ENCODE results near the gene ASH1L.

ASH1L gene

DNA sequence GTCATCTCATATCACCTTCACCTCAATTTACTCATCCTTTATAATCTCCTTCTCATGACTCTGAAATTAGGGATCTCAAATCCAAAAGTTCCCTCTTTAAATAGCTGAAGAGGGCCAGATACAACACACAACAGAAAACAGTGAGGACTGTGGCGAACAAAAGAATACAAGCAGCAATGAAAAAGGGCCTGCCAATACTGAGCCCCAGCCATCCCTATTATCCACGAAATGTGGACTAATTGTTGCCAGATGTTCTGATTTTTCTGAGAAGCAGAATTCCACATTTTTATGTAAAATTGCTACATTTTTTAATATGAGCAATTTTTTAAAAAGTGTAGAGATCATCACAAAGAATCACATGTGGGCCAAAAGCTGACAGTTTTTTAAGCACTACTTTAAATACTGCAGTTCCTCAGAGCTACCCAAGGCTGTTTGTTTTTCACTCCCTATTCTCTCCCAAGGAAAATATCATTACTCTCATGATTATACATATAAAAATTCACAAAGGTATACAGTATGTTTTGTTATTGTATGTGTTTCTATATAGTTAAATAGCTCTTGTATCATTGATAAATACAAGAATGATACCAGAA lies 90.0 kb downstream of the ASH1L start:
- H3K4me3 ChIP-seq (ENCODE audit: low read depth, low read length) = no peak overlapping the region
- no peak for DNase-seq (ENCODE audit: low read depth)
- TF ChIP-seq, protein P1, sequence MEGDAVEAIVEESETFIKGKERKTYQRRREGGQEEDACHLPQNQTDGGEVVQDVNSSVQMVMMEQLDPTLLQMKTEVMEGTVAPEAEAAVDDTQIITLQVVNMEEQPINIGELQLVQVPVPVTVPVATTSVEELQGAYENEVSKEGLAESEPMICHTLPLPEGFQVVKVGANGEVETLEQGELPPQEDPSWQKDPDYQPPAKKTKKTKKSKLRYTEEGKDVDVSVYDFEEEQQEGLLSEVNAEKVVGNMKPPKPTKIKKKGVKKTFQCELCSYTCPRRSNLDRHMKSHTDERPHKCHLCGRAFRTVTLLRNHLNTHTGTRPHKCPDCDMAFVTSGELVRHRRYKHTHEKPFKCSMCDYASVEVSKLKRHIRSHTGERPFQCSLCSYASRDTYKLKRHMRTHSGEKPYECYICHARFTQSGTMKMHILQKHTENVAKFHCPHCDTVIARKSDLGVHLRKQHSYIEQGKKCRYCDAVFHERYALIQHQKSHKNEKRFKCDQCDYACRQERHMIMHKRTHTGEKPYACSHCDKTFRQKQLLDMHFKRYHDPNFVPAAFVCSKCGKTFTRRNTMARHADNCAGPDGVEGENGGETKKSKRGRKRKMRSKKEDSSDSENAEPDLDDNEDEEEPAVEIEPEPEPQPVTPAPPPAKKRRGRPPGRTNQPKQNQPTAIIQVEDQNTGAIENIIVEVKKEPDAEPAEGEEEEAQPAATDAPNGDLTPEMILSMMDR (IDR thresholded peaks at IDR 0.05; ENCODE audit: control insufficient read depth, extremely low read depth, insufficient read depth) = no peak

DNA sequence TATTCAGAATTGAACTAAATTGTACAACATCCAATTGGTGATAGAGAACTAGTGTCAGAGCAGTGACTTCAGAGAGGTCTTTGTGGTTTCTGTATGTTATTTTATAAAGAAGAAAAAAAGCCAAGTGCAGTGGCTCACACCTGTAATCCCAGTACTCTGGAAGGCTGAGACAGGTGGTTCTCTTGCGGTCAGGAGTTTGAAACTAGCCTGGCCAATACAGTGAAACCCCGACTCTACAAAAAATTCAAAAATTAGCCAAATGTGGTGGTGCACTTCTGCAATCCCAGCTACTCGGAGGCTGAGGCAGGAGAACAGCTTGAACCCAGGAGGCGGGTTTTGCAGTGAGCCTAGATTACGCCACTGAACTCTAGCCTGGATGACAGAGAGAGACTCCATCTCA lies 90.7 kb downstream of the ASH1L start:
- no peak overlapping the region for H3K4me3 ChIP-seq (ENCODE audit: low read depth, low read length)
- TF ChIP-seq, protein P1 (IDR thresholded peaks at IDR 0.05; ENCODE audit: control insufficient read depth, extremely low read depth, insufficient read depth) = no peak
- no peak for DNase-seq (ENCODE audit: low read depth)

DNA sequence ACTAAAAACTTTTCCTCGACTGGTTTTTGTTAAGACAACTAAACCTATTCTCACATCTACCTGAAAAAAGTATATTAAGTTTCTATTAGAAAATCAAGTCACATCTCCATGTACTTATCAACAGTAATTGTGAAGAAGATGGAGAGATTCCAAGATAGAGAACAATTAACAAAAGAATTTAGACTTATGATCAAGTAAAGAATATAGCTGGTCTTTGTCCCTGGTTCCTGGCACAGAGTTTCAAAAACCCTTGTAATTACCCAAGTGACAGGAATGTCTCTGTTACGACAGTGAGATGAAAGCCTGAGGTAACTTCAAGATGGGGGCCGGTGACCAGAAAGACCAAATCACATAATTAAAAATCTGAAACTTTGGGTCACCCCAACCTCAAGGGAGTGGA lies 91.6 kb downstream of the ASH1L start:
- TF ChIP-seq, protein P1 (IDR thresholded peaks at IDR 0.05; ENCODE audit: control insufficient read depth, extremely low read depth, insufficient read depth) = no peak
- no peak for DNase-seq (ENCODE audit: low read depth)
- H3K4me3 ChIP-seq (ENCODE audit: low read depth, low read length) = no peak overlapping the region

DNA sequence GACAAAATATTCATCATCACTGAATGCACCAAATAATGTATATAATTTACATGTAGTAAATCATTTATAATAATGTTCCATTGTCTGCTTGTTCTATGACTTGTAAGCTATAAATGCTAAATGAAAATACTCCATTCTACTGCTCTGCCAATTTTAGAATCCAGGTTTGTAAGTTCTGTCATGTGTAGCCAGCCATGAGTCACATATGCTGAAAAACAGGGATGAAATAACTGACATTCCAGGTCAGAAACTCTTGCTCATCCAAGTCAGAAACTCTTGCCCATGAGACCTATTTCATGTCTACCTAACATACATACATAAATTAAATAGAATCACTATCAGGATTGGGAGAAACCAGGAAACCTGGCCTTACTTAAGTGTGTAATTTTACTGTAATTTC lies 95.6 kb downstream of the ASH1L start:
- DNase-seq (ENCODE audit: low read depth) = no peak
- TF ChIP-seq, protein P1 (IDR thresholded peaks at IDR 0.05; ENCODE audit: control insufficient read depth, extremely low read depth, insufficient read depth) = no peak
- H3K4me3 ChIP-seq (ENCODE audit: low read depth, low read length) = no peak overlapping the region

DNA sequence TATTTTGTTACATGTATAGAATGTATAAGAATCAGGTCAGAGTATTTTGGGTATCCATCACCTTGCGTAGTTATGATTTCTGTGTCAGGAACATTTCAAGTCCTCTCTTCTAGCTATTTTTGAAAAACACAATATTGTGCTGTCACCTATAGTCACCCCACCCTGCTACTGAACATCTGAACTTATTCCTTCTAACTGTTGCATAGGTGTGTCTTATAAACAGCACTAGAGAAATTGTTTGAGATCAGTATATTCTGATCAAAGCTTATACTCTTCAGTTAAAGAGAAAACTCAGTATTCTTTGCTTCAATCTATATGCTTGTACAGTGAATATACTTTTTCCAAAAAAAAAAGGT lies 96.0 kb downstream of the ASH1L start:
- TF ChIP-seq, protein P1 (IDR thresholded peaks at IDR 0.05; ENCODE audit: control insufficient read depth, extremely low read depth, insufficient read depth) = no peak
- no peak for DNase-seq (ENCODE audit: low read depth)
- no peak overlapping the region for H3K4me3 ChIP-seq (ENCODE audit: low read depth, low read length)

DNA sequence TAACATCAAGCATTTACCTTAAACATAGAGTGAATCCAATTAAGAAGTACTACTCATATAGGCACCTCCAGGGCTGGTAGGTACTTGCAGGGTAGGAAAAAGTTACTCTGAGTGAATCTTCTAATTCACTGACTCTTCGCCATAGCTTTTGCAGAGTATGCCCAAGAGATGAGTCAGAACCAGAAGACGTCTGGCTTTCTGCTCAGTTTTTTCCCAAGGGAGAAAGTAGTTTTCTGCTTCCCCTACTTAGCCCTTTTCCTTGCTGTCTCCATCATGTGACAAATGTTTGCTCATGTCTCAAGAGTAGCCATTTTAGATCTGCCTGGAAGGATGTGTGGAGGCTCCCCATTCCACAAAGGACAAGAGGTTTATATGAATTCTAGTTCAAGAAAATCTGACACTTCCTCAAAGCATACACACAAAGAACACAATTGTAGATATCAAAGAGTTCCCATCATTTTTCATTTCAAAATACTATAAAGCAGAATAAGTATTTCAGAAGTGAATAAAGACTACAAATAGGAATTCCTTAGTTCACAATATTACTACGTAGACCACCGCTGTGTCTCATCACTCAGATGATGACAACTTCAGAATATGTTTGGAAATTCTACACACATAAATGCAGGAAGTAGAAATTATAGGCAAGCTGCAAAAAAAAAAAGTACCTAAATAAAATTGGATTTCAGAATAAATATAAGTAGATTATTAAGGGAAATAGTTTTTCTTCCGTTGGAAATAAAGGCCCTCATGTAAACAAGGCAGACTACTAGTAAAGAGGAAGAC lies 98.5 kb downstream of the ASH1L start:
- no peak overlapping the region for H3K4me3 ChIP-seq (ENCODE audit: low read depth, low read length)
- DNase-seq (ENCODE audit: low read depth) = no peak
- TF ChIP-seq, protein P1 (IDR thresholded peaks at IDR 0.05; ENCODE audit: control insufficient read depth, extremely low read depth, insufficient read depth) = no peak

DNA sequence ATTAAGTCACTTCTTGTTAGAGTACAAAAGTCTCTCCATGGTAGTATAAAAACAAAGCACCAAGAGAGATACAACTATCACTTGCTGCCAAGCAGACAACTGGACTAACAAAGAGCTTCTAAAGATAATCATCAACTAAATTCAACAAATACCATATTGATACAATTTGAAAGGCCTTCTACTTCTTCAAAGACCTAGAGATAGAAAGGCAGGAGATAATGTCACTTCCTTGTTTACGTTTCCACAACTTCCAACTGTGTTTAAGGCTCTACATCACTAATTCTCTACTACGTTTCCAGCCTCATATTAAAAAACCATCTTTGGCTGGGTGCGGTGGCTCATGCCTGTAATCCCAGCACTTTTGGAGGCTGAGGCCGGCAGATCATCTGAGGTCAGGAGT lies 104.5 kb downstream of the ASH1L start:
- TF ChIP-seq, protein P1 (IDR thresholded peaks at IDR 0.05; ENCODE audit: control insufficient read depth, extremely low read depth, insufficient read depth) = no peak
- DNase-seq (ENCODE audit: low read depth) = no peak
- no peak overlapping the region for H3K4me3 ChIP-seq (ENCODE audit: low read depth, low read length)

Data from LNCaP clone FGC (cell line).